Osteocyte (in vitro differentiated cells): ENCODE data around the gene SUN3. TPM values are rescaled to one million over a fixed set of nuclear protein-coding genes. Genes with fewer than 3 reads are reported as not detected.

ENCODE experiments used
- DNase-seq: peaks from one replicate; pipeline ENCODE4 v3.0.0; 2021; ENCODE audit warnings: mixed read lengths; ENCODE audit not compliant: unreplicated experiment; ENCODE audit errors: extremely low spot score
- H3K27ac Mint-ChIP-seq: one replicate; pipeline ENCODE4 v1.8.0; 2021; ENCODE audit warnings: mild to moderate bottlenecking, mixed read lengths; ENCODE audit not compliant: unreplicated experiment
- H3K27me3 Mint-ChIP-seq: one replicate; pipeline ENCODE4 v1.8.0; 2021; ENCODE audit warnings: mixed read lengths; ENCODE audit not compliant: unreplicated experiment
- H3K36me3 Mint-ChIP-seq: one replicate; pipeline ENCODE4 v1.8.0; 2021; ENCODE audit warnings: mixed read lengths; ENCODE audit not compliant: unreplicated experiment
- H3K4me1 Mint-ChIP-seq: one replicate; pipeline ENCODE4 v1.8.0; 2021; ENCODE audit warnings: mixed read lengths; ENCODE audit not compliant: unreplicated experiment
- H3K4me3 Mint-ChIP-seq: one replicate; pipeline ENCODE4 v1.8.0; 2021; ENCODE audit warnings: mild to moderate bottlenecking, moderate library complexity, mixed read lengths; ENCODE audit not compliant: unreplicated experiment
- H3K9me3 Mint-ChIP-seq: one replicate; pipeline ENCODE4 v1.8.0; 2021; ENCODE audit warnings: mixed read lengths; ENCODE audit not compliant: unreplicated experiment
- CTCF ChIP-seq: fragments of 200-600 bp; sonication (generic); IDR thresholded peaks from 2 replicates; pipeline ENCODE4 v1.5.0; 2021; ENCODE audit warnings: antibody characterized with exemption, mild to moderate bottlenecking, moderate library complexity
- total RNA-seq: library from RNA; stranded (reverse); gene quantifications from 2 replicates; pipeline ENCODE4 v1.2.1, GENCODE V29; 2021

The SUN3 gene
- total RNA-seq, 1 donor from 2014 or later: not detected

DNA sequence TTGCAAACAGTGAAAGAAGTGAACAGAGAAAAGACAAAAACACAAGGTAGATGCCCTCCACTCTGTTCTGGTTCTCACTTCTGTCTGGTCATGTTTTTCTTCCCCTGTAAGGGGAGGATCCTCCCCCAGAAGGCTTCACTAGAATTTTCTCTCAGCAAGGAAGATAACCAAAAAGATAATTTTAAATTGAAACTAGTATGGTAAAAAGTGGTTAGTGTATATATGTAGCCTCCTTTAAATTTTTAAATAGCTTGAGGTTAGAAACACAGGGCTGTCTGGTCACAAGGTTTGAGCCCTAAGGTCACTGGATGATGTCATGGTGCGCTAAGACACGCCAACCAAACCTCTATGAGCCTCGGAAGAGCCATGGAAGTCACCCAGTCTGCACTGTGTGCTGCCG, 75.1 kb downstream of the SUN3 start:
- Mint-ChIP-seq H3K9me3 (no peaks in the 10 kb centered on the region), H3K36me3 (peaks cover 3% of the 10 kb centered on the region), H3K27ac (no peak overlapping the region), H3K27me3 (no peaks in the 10 kb centered on the region), H3K4me3 (no peak overlapping the region), H3K4me1 (peaks cover under 1% of the 10 kb centered on the region)
- TF ChIP-seq CTCF: no peak
- DNase-seq: no peak

DNA sequence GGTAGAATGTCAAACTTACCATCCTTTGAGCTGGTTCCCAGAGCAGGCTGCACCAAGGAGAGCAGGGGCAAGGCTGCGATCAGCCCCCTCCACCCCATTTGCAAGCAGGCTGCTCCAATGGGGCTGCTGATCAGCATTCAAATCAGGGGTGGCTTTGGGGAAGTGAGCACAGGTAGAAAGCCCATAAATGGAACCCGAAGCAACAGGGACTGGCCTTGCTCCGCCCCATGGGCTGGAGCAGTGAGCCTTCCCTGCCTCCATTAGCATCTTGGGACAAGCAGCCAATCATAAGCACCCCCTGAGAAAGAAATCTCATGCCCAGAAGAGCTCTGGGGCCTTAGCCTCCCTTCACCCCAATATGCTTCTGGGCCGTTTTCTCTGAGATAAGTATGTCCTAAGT, 76.7 kb downstream of the SUN3 start:
- Mint-ChIP-seq H3K36me3 (peaks cover 3% of the 10 kb centered on the region), H3K27ac (no peak overlapping the region), H3K27me3 (no peaks in the 10 kb centered on the region), H3K4me1 (peaks cover 8% of the 10 kb centered on the region), H3K9me3 (no peaks in the 10 kb centered on the region), H3K4me3 (no peak overlapping the region)
- no peak for TF ChIP-seq CTCF
- DNase-seq: no peak

DNA sequence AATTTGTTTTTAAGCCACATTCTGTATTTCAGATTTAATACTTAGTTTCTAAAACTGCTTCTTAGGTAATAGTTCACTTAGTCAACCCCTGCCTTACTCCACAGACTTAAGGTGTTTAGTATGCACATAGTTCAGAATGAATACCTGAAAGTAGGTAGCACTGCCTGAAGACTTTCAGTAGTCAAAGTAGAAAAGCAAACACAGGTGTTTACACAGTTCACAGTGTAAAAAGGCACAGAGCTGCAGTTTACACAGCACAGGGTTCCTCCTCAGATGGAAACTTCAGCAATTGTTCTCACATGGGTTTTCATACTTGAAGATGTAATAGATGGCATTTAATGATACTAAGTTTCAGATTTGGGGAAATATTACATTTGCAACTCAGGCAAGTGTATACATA, 77.5 kb downstream of the SUN3 start:
- Mint-ChIP-seq H3K27ac (no peak overlapping the region), H3K9me3 (no peaks in the 10 kb centered on the region), H3K4me3 (no peak overlapping the region), H3K36me3 (peaks cover 3% of the 10 kb centered on the region), H3K4me1 (peaks cover 8% of the 10 kb centered on the region), H3K27me3 (no peaks in the 10 kb centered on the region)
- no peak for TF ChIP-seq CTCF
- no peak for DNase-seq

DNA sequence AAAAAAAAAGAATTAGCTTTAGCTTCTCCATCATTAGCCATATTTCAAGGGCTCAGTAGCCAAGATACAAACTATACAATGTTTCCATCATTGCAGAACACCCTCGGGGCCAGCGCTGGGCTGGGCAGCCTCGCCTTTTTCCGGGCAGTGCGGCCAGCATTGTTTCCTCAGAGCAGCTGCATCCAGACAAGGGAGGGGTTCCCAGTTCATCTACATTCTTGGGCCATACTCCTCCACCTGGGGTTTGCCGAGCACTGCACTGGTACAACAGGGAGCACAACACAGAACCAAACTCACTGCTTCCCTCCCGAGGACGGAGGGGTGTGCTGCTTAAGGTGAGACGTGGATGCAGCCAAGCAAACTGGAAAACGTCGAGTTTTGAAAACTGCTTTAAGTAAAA, 78.2 kb downstream of the SUN3 start:
- Mint-ChIP-seq H3K27ac (no peak overlapping the region), H3K9me3 (no peaks in the 10 kb centered on the region), H3K36me3 (peaks cover 3% of the 10 kb centered on the region), H3K4me1 (peaks cover 8% of the 10 kb centered on the region), H3K27me3 (no peaks in the 10 kb centered on the region), H3K4me3 (no peak overlapping the region)
- no peak for TF ChIP-seq CTCF
- DNase-seq: peak; percentile 34

GRCh38 chr7:47949703-47950102, 79.2 kb downstream of the SUN3 start:
- H3K27me3 Mint-ChIP-seq: no peaks in the 10 kb centered on the region
- TF ChIP-seq CTCF: no peak
- no peaks in the 10 kb centered on the region for H3K9me3 Mint-ChIP-seq
- H3K4me3 Mint-ChIP-seq: no peak overlapping the region
- peaks cover 10% of the 10 kb centered on the region for H3K4me1 Mint-ChIP-seq
- DNase-seq: peak; percentile 57
- H3K36me3 Mint-ChIP-seq: peaks cover 3% of the 10 kb centered on the region
- H3K27ac Mint-ChIP-seq: no peak overlapping the region
